GM04503 (cell line): ENCODE results near the gene RTF1.
"Not testable (repeated sequence)": the region's sequence is repeated elsewhere in the genome, so short reads cannot be mapped to it uniquely, and the experiment has no call there.

ENCODE experiments used
- DNase-seq: peaks from one replicate; pipeline ENCODE4 v3.0.0-alpha.2; 2012; ENCODE audit warnings: low read depth

RTF1 gene

GRCh38 chr15:41416742-41417417 lies at the start of gene RTF1:
RTF1 (plus strand) TSS chr15:41417095; CDS start chr15:41417116, 21 bp downstream.
- peak; percentile 34 for DNase-seq

DNA sequence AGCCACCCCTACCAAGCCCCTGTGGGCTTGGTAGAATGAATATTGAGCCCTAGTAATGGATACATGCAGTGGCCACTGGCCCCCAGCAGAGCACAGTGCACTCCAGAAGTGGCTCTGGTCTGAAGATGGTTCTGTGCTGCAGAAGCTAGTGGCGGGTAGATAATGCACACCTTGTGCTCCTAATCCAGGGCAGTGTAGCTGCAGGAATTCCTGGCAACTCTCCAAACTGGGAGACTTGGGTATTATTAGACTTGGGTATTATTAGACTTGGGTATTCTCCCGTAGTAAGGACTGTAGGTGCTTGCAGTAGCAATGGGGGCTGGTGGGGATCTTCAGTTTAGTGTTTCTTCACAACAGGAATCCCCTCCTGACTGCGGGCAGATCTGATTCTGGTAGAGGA lies 49.5 kb upstream of the RTF1 start:
- DNase-seq: no peak

- DNase-seq: no peak
Measured at GRCh38 chr15:41377978-41378377, 38.9 kb upstream of the RTF1 start.

GRCh38 chr15:41383974-41384749 lies 32.7 kb upstream of the RTF1 start:
- DNase-seq: not testable (repeated sequence)

- DNase-seq: no peak
Measured at GRCh38 chr15:41387646-41388045, 29.2 kb upstream of the RTF1 start.

GRCh38 chr15:41392659-41393058 lies 24.2 kb upstream of the RTF1 start:
- no peak for DNase-seq

DNA sequence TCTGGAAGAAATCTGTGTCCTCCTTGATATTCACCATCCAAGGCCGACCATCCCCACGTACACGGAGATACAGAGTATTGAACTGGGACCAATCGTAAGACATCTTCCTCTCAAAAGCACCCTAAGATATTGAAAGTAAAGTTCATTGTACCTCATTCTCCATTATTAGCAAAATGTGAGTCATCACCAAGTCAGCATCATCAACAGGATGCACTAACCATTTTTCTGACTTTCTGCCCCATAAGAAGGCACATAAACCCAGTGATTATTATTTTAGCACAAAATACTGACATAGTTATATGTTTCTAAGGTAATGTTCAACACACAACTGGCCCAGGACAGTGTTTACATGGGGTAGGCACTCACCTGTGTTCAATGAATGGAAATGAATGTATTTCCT lies 22.0 kb upstream of the RTF1 start:
- no peak for DNase-seq

- no peak for DNase-seq
Measured at GRCh38 chr15:41396111-41396510, 20.8 kb upstream of the RTF1 start.

- no peak for DNase-seq
Measured at GRCh38 chr15:41401904-41402267, 15.0 kb upstream of the RTF1 start.

- DNase-seq: no peak
Measured at GRCh38 chr15:41407341-41407740, 9.6 kb upstream of the RTF1 start.

DNA sequence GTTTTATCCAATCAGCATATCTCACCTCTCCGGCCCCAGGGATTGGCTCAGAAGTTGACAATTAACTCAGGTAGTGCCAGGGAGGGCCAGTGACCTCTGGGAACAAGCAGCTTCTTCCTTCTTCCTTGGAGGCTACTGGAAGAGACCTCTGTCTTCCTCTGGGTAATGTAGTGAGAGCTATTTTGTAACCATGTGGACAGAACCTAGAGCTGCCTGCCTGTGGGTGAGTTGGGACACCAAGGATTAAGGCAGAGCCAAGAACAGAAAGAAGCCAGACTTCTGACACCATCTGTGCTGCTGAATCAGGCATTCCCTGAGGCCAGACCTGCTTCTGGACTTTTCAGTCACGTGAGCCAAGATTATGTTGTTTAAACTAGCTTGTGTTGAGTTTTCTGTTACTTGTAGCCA lies 8.7 kb upstream of the RTF1 start:
- peak; percentile 52 for DNase-seq

DNA sequence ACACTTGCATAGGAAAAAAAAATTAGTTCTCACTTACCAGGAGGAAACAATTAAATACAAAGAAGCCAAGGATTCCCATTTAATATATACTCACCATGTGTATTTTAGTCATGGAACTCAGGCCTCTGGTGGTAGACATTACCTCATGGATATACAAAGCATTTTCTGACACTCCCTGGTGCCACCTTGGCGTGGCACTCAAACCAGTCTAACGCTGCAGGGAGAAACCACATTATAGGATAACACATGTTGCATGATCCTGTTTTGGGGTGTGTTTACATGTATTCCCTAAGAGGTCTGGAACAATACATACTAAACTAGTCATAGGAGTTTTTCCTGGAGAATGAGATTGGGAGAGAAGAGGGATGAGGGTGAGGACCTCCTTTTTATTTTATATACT lies 5.9 kb upstream of the RTF1 start:
- DNase-seq: no peak

DNA sequence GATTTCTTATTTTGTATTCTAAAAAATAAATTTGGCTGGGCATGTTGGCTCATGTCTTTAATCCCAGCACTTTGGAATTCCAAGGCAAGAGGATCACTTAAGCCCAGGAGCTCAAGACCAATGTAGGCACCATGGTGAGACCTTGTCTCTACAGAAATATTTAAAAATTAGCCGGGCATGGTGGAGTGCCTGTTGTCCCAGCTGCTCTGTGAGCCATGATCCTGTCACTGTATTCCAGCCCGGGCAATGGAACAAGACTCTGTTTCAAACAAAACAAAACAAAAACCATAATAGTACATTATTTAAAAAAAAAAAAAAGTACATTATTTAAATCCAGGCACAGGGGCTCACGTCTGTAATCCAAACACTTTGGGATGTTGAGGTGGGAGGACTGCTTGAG lies 5.5 kb upstream of the RTF1 start:
- DNase-seq: no peak

- DNase-seq: no peak
Measured at GRCh38 chr15:41416128-41416741, 660 bp upstream of the RTF1 start.

- DNase-seq: peak; percentile 4
Measured at GRCh38 chr15:41417418-41418195, 712 bp downstream of the RTF1 start.

- no peak for DNase-seq
Measured at GRCh38 chr15:41423979-41424659, 7.2 kb downstream of the RTF1 start.

GRCh38 chr15:41424809-41425208 lies 7.9 kb downstream of the RTF1 start:
- DNase-seq: no peak

DNA sequence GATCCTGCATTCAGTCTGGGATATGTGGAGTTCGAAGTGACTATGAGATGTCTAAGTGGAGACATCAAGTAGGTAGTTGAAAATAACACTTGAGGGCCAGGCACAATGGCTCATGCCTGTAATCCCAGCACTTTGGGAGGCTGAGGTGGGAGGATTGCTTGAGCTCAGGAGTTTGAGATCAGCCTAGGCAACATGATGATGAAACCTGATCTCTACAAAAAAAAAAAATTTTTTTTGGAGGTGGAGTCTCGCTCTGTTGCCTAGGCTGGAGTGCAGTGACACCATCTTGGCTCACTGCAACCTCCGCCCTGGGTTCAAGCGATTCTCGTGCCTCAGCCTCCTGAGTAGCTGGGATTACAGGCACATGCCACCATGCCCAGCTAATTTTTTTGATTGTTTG lies 9.0 kb downstream of the RTF1 start:
- not testable (repeated sequence) for DNase-seq

- DNase-seq: no peak
Measured at GRCh38 chr15:41429003-41429890, 12.4 kb downstream of the RTF1 start.

- no peak for DNase-seq
Measured at GRCh38 chr15:41435037-41435786, 18.3 kb downstream of the RTF1 start.
